Activated naive CD8-positive, alpha-beta T cell treated with anti-CD3 and anti-CD28 coated beads, Interleukin-2, amount 50 U/mL, for 16 hours (primary cell): ENCODE measurements around the gene ABHD10.

ENCODE experiments used
- DNase-seq: peaks from one replicate; pipeline ENCODE4 v3.0.0-alpha.2; 2020; ENCODE audit warnings: low read depth, low spot score

The ABHD10 gene

GRCh38 chr3:111978583-111979433, at the start of gene ABHD10:
ABHD10 (plus strand) TSS chr3:111979026; CDS start chr3:111979062, 36 bp downstream.
- peak; percentile 89 for DNase-seq

- DNase-seq: no peak
Measured at GRCh38 chr3:111929484-111929883, 49.3 kb upstream of the ABHD10 start.

GRCh38 chr3:111932946-111933345, 45.9 kb upstream of the ABHD10 start:
- DNase-seq: no peak

- no peak for DNase-seq
Measured at GRCh38 chr3:111936191-111936841, 42.5 kb upstream of the ABHD10 start.

GRCh38 chr3:111936967-111937366, 41.9 kb upstream of the ABHD10 start:
- DNase-seq: no peak

- DNase-seq: no peak
Measured at GRCh38 chr3:111937871-111938270, 41.0 kb upstream of the ABHD10 start.

- DNase-seq: no peak
Measured at GRCh38 chr3:111939873-111940272, 39.0 kb upstream of the ABHD10 start.

GRCh38 chr3:111943533-111943932, 35.3 kb upstream of the ABHD10 start:
- DNase-seq: no peak

GRCh38 chr3:111944372-111944771, 34.5 kb upstream of the ABHD10 start:
- DNase-seq: no peak

GRCh38 chr3:111947231-111947630, 31.6 kb upstream of the ABHD10 start:
- no peak for DNase-seq

GRCh38 chr3:111948786-111949185, 30.0 kb upstream of the ABHD10 start:
- DNase-seq: no peak

- DNase-seq: no peak
Measured at GRCh38 chr3:111949712-111950111, 29.1 kb upstream of the ABHD10 start.

- DNase-seq: no peak
Measured at GRCh38 chr3:111951032-111951431, 27.8 kb upstream of the ABHD10 start.

- DNase-seq: no peak
Measured at GRCh38 chr3:111952086-111952485, 26.7 kb upstream of the ABHD10 start.

- DNase-seq: no peak
Measured at GRCh38 chr3:111952866-111953450, 25.9 kb upstream of the ABHD10 start.

GRCh38 chr3:111954228-111954990, 24.4 kb upstream of the ABHD10 start:
- DNase-seq: no peak

- DNase-seq: no peak
Measured at GRCh38 chr3:111955876-111956275, 22.9 kb upstream of the ABHD10 start.

GRCh38 chr3:111956449-111956848, 22.4 kb upstream of the ABHD10 start:
- DNase-seq: no peak

GRCh38 chr3:111956995-111957734, 21.7 kb upstream of the ABHD10 start:
- DNase-seq: no peak

GRCh38 chr3:111961461-111962164, 17.2 kb upstream of the ABHD10 start:
- DNase-seq: no peak

GRCh38 chr3:111963424-111963823, 15.4 kb upstream of the ABHD10 start:
- no peak for DNase-seq
